Stimulated activated CD4-positive, alpha-beta T cell treated with anti-CD3 and anti-CD28 coated beads, Interleukin-4, amount 100 ng/mL, for 48 hours (primary cell): ENCODE data around the gene PPFIBP2.

Experiments used
- DNase-seq, 2 donors: peaks; one replicate each; pipeline ENCODE4 v3.0.0-alpha.2; 2020; ENCODE audit warnings: low read depth in 2 of 2

The PPFIBP2 gene

GRCh38 chr11:7513234-7514098 lies at the start of gene PPFIBP2:
TSS of gene PPFIBP2 (plus strand) at chr11:7513999. CDS start at chr11:7549476, 35,477 bp downstream.
- peak; percentile 74 for DNase-seq

GRCh38 chr11:7467652-7468051 lies 46.1 kb upstream of the PPFIBP2 start:
- DNase-seq: no peak

GRCh38 chr11:7469351-7469865 lies 44.4 kb upstream of the PPFIBP2 start:
- no peak for DNase-seq

GRCh38 chr11:7471071-7471470 lies 42.7 kb upstream of the PPFIBP2 start:
- DNase-seq: no peak

- DNase-seq: no peak
Measured at GRCh38 chr11:7473717-7474116, 40.1 kb upstream of the PPFIBP2 start.

GRCh38 chr11:7480113-7480512 lies 33.7 kb upstream of the PPFIBP2 start:
- no peak for DNase-seq

GRCh38 chr11:7484131-7484530 lies 29.7 kb upstream of the PPFIBP2 start:
- DNase-seq: no peak

GRCh38 chr11:7484645-7485044 lies 29.2 kb upstream of the PPFIBP2 start:
- no peak for DNase-seq

- DNase-seq: no peak
Measured at GRCh38 chr11:7485186-7486097, 28.4 kb upstream of the PPFIBP2 start, which contains the start of gene OLFML1. TSS of gene OLFML1 (plus strand) at chr11:7485506. CDS start at chr11:7485876, 370 bp downstream.

GRCh38 chr11:7486098-7486780 lies 27.6 kb upstream of the PPFIBP2 start:
- no peak for DNase-seq

GRCh38 chr11:7486781-7487140 lies 27.0 kb upstream of the PPFIBP2 start:
- DNase-seq: no peak

- no peak for DNase-seq
Measured at GRCh38 chr11:7487360-7487759, 26.4 kb upstream of the PPFIBP2 start.

GRCh38 chr11:7488681-7489080 lies 25.1 kb upstream of the PPFIBP2 start:
- DNase-seq: no peak

GRCh38 chr11:7489376-7489775 lies 24.4 kb upstream of the PPFIBP2 start:
- no peak for DNase-seq

GRCh38 chr11:7490054-7490453 lies 23.7 kb upstream of the PPFIBP2 start:
- no peak for DNase-seq

GRCh38 chr11:7490535-7490934 lies 23.3 kb upstream of the PPFIBP2 start:
- DNase-seq: no peak

- no peak for DNase-seq
Measured at GRCh38 chr11:7492253-7492652, 21.5 kb upstream of the PPFIBP2 start.

- DNase-seq: no peak
Measured at GRCh38 chr11:7493670-7494069, 20.1 kb upstream of the PPFIBP2 start.

GRCh38 chr11:7494086-7494745 lies 19.6 kb upstream of the PPFIBP2 start:
- DNase-seq: no peak

- DNase-seq: no peak
Measured at GRCh38 chr11:7495882-7496551, 17.8 kb upstream of the PPFIBP2 start.

- no peak for DNase-seq
Measured at GRCh38 chr11:7498193-7498592, 15.6 kb upstream of the PPFIBP2 start.
